Transverse colon (tissue), 4 donors: ENCODE results near the gene RNPEPL1. TPM values are rescaled to one million over a fixed set of nuclear protein-coding genes. Genes with fewer than 3 reads are reported as not detected.

ENCODE experiments used
- DNase-seq: peaks from one replicate; pipeline ENCODE4 v3.0.0-alpha.2; 2019
- H3K27ac ChIP-seq, 4 donors: fragments of 200-600 bp; sonication (generic); 2 replicates each; pipeline ENCODE4 v1.5.1; 2016 to 2018; ENCODE audit warnings: inconsistent platforms in 4 of 4
- H3K27me3 ChIP-seq: fragments of 200-600 bp; sonication (generic); 2 replicates; pipeline ENCODE4 v1.5.1; 2017; ENCODE audit warnings: inconsistent platforms
- H3K36me3 ChIP-seq, 4 donors: fragments of 200-600 bp; sonication (generic); 2 replicates each; pipeline ENCODE4 v1.5.1; 2017 to 2019; ENCODE audit warnings: inconsistent platforms in 4 of 4
- H3K4me1 ChIP-seq, 4 donors: fragments of 200-600 bp; sonication (generic); 2 replicates each; pipeline ENCODE4 v1.5.1; 2017 to 2020; ENCODE audit warnings: inconsistent platforms in 4 of 4
- H3K4me3 ChIP-seq, 4 donors: fragments of 200-600 bp; sonication (generic); 1 replicate in 1 of 4; 2 replicates in 3 of 4; pipeline versions ENCODE4 v1.5.1 to v1.6.1; 2017 to 2019; ENCODE audit warnings: inconsistent platforms in 4 of 4
- H3K9me3 ChIP-seq, 2 donors: fragments of 200-600 bp; sonication (generic); 2 replicates each; pipeline ENCODE4 v1.5.1; 2017 to 2019; ENCODE audit warnings: inconsistent platforms in 2 of 2
- CTCF ChIP-seq, 5 experiments: fragments of 200-600 bp in 3 of 5; fragments of 450-650 bp in 2 of 5; sonication (generic) in 3 of 5; IDR thresholded peaks; 1 replicate in 2 of 5; 2 replicates in 3 of 5; pipeline ENCODE4 v1.5.1; 2016 to 2017; ENCODE audit warnings: antibody characterized with exemption in 5 of 5, inconsistent platforms in 3 of 5, mild to moderate bottlenecking in 2 of 5, moderate library complexity in 1 of 5
- EP300 ChIP-seq: sonication (generic); formaldehyde crosslinking; IDR thresholded peaks from one replicate; pipeline ENCODE4 v1.6.1; 2017; ENCODE audit warnings: antibody characterized with exemption, low read depth
- POLR2A ChIP-seq: fragments of 450-650 bp; IDR thresholded peaks from one replicate; pipeline ENCODE4 v1.6.1; 2016; ENCODE audit warnings: antibody characterized with exemption, mild to moderate bottlenecking, moderate library complexity
- POLR2AphosphoS5 ChIP-seq, 3 donors: sonication (generic); formaldehyde crosslinking; IDR thresholded peaks; one replicate each; pipeline ENCODE4 v1.6.1; 2016; ENCODE audit warnings: antibody characterized with exemption in 3 of 3
- WGBS, 2 donors: methylation state at CpG; one replicate each; pipeline ENCODE4 v1.1.5; 2018; ENCODE audit warnings: low coverage in 1 of 2; 5-methylcytosine and 5-hydroxymethylcytosine counted together
- in situ Hi-C, 4 donors: fragments of 200-750 bp; cut with MboI; loops; one replicate each; pipeline versions ENCODE4 v1.15.0 to v1.15.1; 2017; ENCODE audit warnings: low sequenced_read_pairs in 3 of 4, low pct_ligation_motif_present in 1 of 4, low pct_unique_long_range_greater_than_20kb in 1 of 4
- intact Hi-C: fragments of 100-400 bp; cut with DNase I; formaldehyde crosslinking; loops from one replicate; pipeline ENCODE4 v1.15.1; 2023; ENCODE audit warnings: low total_unique reads
- total RNA-seq, 4 donors: library from RNA; depleted of rRNA; stranded (reverse); fragments of >200 nt; gene quantifications; one replicate each; pipeline ENCODE4 v1.1.0, GENCODE V29; 2016

The RNPEPL1 gene
- total RNA-seq, 4 donors from 2014 or later: 118 to 208 (median 151) TPM

GRCh38 chr2:240595381-240596079, 27.2 kb downstream of the RNPEPL1 start:
- peaks cover 0 to 4% (median 0%) of the 10 kb centered on the region in 4 donors for H3K4me1 ChIP-seq
- H3K27ac ChIP-seq: no peak overlapping the region
- no peak overlapping the region for H3K4me3 ChIP-seq
- 69% methylated on average over 18 of the region's 18 CpGs; no CpG with 5 or more reads in 1 of the 2 donors for WGBS, 2 donors
- TF ChIP-seq EP300 (no peak), CTCF (IDR thresholded peaks at IDR 0.05) (peak in 2 of 5 experiments; percentile 8 to 38)
- in situ Hi-C loops: no loop called here
- H3K9me3 ChIP-seq: no peaks in the 10 kb centered on the region
- H3K36me3 ChIP-seq: peaks cover 0 to 5% (median 0%) of the 10 kb centered on the region in 4 donors
- intact Hi-C loops: no loop called here
- DNase-seq: peak; percentile 27
- no peaks in the 10 kb centered on the region for H3K27me3 ChIP-seq

- no peaks in the 10 kb centered on the region for H3K27me3 ChIP-seq
- H3K27ac ChIP-seq: no peak overlapping the region
- H3K4me1 ChIP-seq: peaks cover 0 to 4% (median 0%) of the 10 kb centered on the region in 4 donors
- H3K4me3 ChIP-seq: no peak overlapping the region
- H3K36me3 ChIP-seq: peaks cover 0 to under 1% (median 0%) of the 10 kb centered on the region in 4 donors
- in situ Hi-C loops: no loop called here
- no peaks in the 10 kb centered on the region for H3K9me3 ChIP-seq
- no peak for TF ChIP-seq POLR2AphosphoS5 (IDR thresholded peaks at IDR 0.05)
- no peak for TF ChIP-seq EP300
- no peak for TF ChIP-seq POLR2A
- no peak for TF ChIP-seq CTCF (IDR thresholded peaks at IDR 0.05)
- WGBS, 2 donors: 92% methylated on average over 17 of the region's 17 CpGs; no CpG with 5 or more reads in 1 of the 2 donors
- DNase-seq: peak; percentile 6
- intact Hi-C loops: no loop called here
Measured at GRCh38 chr2:240596080-240596460, 27.8 kb downstream of the RNPEPL1 start.

- in situ Hi-C loops: no loop called here
- TF ChIP-seq POLR2A: no peak
- TF ChIP-seq CTCF (IDR thresholded peaks at IDR 0.05): no peak
- no peak for TF ChIP-seq EP300
- H3K4me1 ChIP-seq: peaks cover 0 to 4% (median 0%) of the 10 kb centered on the region in 4 donors
- H3K27me3 ChIP-seq: no peaks in the 10 kb centered on the region
- H3K36me3 ChIP-seq: no peaks in the 10 kb centered on the region
- H3K9me3 ChIP-seq: no peaks in the 10 kb centered on the region
- no peak overlapping the region for H3K4me3 ChIP-seq
- H3K27ac ChIP-seq: no peak overlapping the region
- intact Hi-C loops: no loop called here
- WGBS, 2 donors: 91% methylated on average over 23 of the region's 23 CpGs; no CpG with 5 or more reads in 1 of the 2 donors
- peak; percentile 16 for DNase-seq
Measured at GRCh38 chr2:240596491-240596931, 28.2 kb downstream of the RNPEPL1 start.

GRCh38 chr2:240597054-240597418, 28.8 kb downstream of the RNPEPL1 start:
- Histone ChIP-seq H3K4me1 (peaks cover 0 to 4% (median 0%) of the 10 kb centered on the region in 4 donors), H3K9me3 (no peaks in the 10 kb centered on the region), H3K27ac (no peak overlapping the region), H3K4me3 (no peak overlapping the region), H3K27me3 (no peaks in the 10 kb centered on the region), H3K36me3 (no peaks in the 10 kb centered on the region)
- WGBS, 2 donors: 92% methylated on average over 10 of the region's 10 CpGs; no CpG with 5 or more reads in 1 of the 2 donors
- TF ChIP-seq POLR2AphosphoS5 (IDR thresholded peaks at IDR 0.05) (no peak), CTCF (IDR thresholded peaks at IDR 0.05) (no peak), POLR2A (no peak), EP300 (no peak)
- in situ Hi-C loops (no loop called here), intact Hi-C loops (no loop called here)
- DNase-seq: no peak
